CD4-positive, alpha-beta memory T cell (primary cell): ENCODE results near the gene FRMD7. TPM values are rescaled to one million over a fixed set of nuclear protein-coding genes. Genes with fewer than 3 reads are reported as not detected.
"Not testable (repeated sequence)": the region's sequence is repeated elsewhere in the genome, so short reads cannot be mapped to it uniquely, and the experiment has no call there.

Source experiments
- CTCF ChIA-PET: fragments of 350-600 bp; sonication (Branson Sonifier 250); formaldehyde crosslinking; loops from one replicate; lab custom pipeline; 2021; ENCODE audit warnings: inconsistent platforms; ENCODE audit not compliant: partially characterized antibody; lab: Charles Lee
- POLR2A ChIA-PET: fragments of 350-600 bp; sonication (Branson Sonifier 250); formaldehyde crosslinking; loops from one replicate; lab custom pipeline; 2021; ENCODE audit not compliant: partially characterized antibody; lab: Charles Lee
- DNase-seq, 5 donors: peaks; one replicate each; pipeline versions ENCODE4 v3.0.0 to v3.0.0-alpha.2; 2020 to 2022; ENCODE audit warnings: mixed read lengths in 1 of 5
- H3K27ac ChIP-seq: one replicate; pipeline ENCODE4 v1.7.0; 2013; ENCODE audit warnings: low read depth, low read length
- H3K27me3 ChIP-seq: 2 replicates; pipeline ENCODE4 v1.7.0; 2013; ENCODE audit warnings: mild to moderate bottlenecking, low read length, moderate library complexity; ENCODE audit not compliant: insufficient read depth
- H3K36me3 ChIP-seq: 2 replicates; pipeline ENCODE4 v1.7.0; 2013; ENCODE audit warnings: mild to moderate bottlenecking, low read length, moderate library complexity; ENCODE audit not compliant: insufficient read depth
- H3K4me1 ChIP-seq: 2 replicates; pipeline ENCODE4 v1.7.0; 2013; ENCODE audit warnings: mild to moderate bottlenecking, low read length, moderate library complexity; ENCODE audit not compliant: insufficient read depth
- H3K4me3 ChIP-seq, 2 donors: one replicate each; pipeline ENCODE4 v1.7.0; 2013; ENCODE audit warnings: low read length in 2 of 2, mild to moderate bottlenecking in 1 of 2
- H3K9me3 ChIP-seq, 2 donors: one replicate each; pipeline ENCODE4 v1.7.0; 2013; ENCODE audit warnings: low read length in 2 of 2, control low read depth in 1 of 2; ENCODE audit not compliant: control insufficient read depth in 1 of 2
- H3K27ac Mint-ChIP-seq, 7 donors: one replicate each; pipeline ENCODE4 v1.8.0; 2020 to 2021; ENCODE audit warnings: mixed read lengths in 7 of 7, mild to moderate bottlenecking in 6 of 7, inconsistent platforms in 3 of 7, moderate library complexity in 3 of 7
- H3K27me3 Mint-ChIP-seq, 2 donors: one replicate each; pipeline ENCODE4 v1.8.0; 2020 to 2021; ENCODE audit warnings: mixed read lengths in 2 of 2
- H3K36me3 Mint-ChIP-seq, 2 donors: one replicate each; pipeline ENCODE4 v1.8.0; 2020 to 2021; ENCODE audit warnings: mixed read lengths in 2 of 2, inconsistent platforms in 1 of 2, mild to moderate bottlenecking in 1 of 2
- H3K4me1 Mint-ChIP-seq, 4 donors: one replicate each; pipeline ENCODE4 v1.8.0; 2020 to 2021; ENCODE audit warnings: mixed read lengths in 4 of 4, mild to moderate bottlenecking in 1 of 4
- H3K4me3 Mint-ChIP-seq, 8 donors: one replicate each; pipeline ENCODE4 v1.8.0; 2020 to 2021; ENCODE audit warnings: mixed read lengths in 8 of 8, mild to moderate bottlenecking in 7 of 8, moderate library complexity in 6 of 8, inconsistent platforms in 3 of 8
- H3K9me3 Mint-ChIP-seq, 8 donors: one replicate each; pipeline ENCODE4 v1.8.0; 2020 to 2021; ENCODE audit warnings: mixed read lengths in 8 of 8, mild to moderate bottlenecking in 5 of 8, inconsistent platforms in 3 of 8, moderate library complexity in 1 of 8
- intact Hi-C: fragments of 100-400 bp; cut with micrococcal nuclease; formaldehyde crosslinking; loops from one replicate; pipeline ENCODE4 v1.15.1; 2023
- polyA plus RNA-seq, 2 donors: library from polyadenylated mRNA; unstranded; fragments of 300-500 nt; fragmentation: Illumina TruSeq; gene quantifications; one replicate each; pipeline ENCODE4 v1.2.3, GENCODE V29; 2021
- total RNA-seq, 2 experiments: library from RNA; stranded (reverse); gene quantifications; one replicate each; pipeline ENCODE4 v1.2.3, GENCODE V29; 2021

FRMD7 gene
- total and polyA plus RNA-seq, 4 experiments from 2014 or later, result not detected

DNA sequence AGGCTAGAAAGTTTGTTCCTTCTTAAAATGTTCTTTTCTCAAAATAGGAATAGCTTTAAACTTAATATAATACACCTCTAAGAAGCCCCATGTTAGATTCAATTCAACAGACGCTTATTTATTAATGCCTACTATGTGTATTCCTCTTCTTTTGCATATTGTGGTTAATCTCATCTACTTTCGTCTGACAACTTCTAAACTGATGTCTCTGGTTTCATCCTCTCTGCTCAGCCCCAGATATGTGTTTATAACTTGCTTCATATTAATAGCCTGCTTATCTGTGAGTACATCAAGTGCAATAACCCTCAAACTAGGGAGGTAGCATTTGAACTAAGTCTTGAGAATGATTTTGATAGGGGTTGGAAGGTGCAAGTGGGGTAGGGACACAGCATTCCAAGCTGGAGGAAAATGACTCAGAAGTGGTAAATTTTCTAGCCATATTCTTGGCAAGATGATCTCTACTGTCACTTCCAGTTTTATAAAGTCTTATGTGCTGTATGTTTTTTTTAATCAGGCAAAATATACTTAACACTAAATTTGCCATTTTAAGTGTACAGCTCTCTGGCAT lies 67.8 kb downstream of the FRMD7 start:
- Histone ChIP-seq H3K27me3 (no peaks in the 10 kb centered on the region), H3K9me3 (no peaks in the 10 kb centered on the region), H3K36me3 (peaks cover 3% of the 10 kb centered on the region), H3K4me1 (no peaks in the 10 kb centered on the region), H3K4me3 (no peak overlapping the region), H3K27ac (no peak overlapping the region)
- H3K36me3 Mint-ChIP-seq, result peaks cover 0 to 12% of the 10 kb centered on the region in 2 donors
- no peaks in the 10 kb centered on the region for H3K27me3 Mint-ChIP-seq
- H3K27ac Mint-ChIP-seq, result no peak overlapping the region
- ChIA-PET CTCF (interaction anchor here (1.0 kb wide), 1 partner anchor 218 kb away, joined by 3 read pairs; no protein-coding TSS in a partner anchor), POLR2A (no interaction called here)
- H3K4me3 Mint-ChIP-seq, result no peak overlapping the region
- H3K4me1 Mint-ChIP-seq, result peaks cover 2 to 13% (median 6%) of the 10 kb centered on the region in 4 donors
- DNase-seq, result no peak
- intact Hi-C loops, result no loop called here
- H3K9me3 Mint-ChIP-seq, result no peaks in the 10 kb centered on the region

DNA sequence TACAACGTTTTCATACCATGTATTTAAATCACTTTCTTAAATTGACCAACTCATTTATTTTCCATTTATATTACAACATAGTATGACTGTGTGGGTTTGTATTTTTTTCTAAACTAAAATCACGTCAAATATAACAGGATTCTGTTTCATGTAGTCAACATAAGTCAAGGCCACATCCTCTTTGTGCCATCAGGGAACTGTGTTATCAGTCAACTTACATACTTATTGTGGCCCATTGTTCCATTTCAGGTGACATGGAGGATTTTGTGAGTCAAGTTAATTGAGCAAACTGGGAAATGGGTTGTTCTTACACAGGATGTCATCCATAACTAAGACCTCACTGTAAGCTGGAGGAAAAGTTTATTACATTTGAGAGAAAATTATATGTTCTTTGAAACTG lies 68.8 kb downstream of the FRMD7 start:
- Mint-ChIP-seq H3K27ac (no peak overlapping the region), H3K4me1 (peaks cover 2 to 13% (median 6%) of the 10 kb centered on the region in 4 donors), H3K9me3 (no peaks in the 10 kb centered on the region), H3K36me3 (peaks cover 0 to 13% of the 10 kb centered on the region in 2 donors), H3K4me3 (no peak overlapping the region), H3K27me3 (no peaks in the 10 kb centered on the region)
- ChIA-PET POLR2A (no interaction called here), CTCF (interaction anchor here (0.6 kb wide), 1 partner anchor 167 kb away, joined by 3 read pairs; no protein-coding TSS in a partner anchor)
- DNase-seq, result no peak
- no peaks in the 10 kb centered on the region for H3K4me1 ChIP-seq
- intact Hi-C loops, result no loop called here
- H3K36me3 ChIP-seq, result peaks cover 3% of the 10 kb centered on the region
- no peaks in the 10 kb centered on the region for H3K9me3 ChIP-seq
- no peak overlapping the region for H3K27ac ChIP-seq
- H3K4me3 ChIP-seq, result no peak overlapping the region
- H3K27me3 ChIP-seq, result no peaks in the 10 kb centered on the region

DNA sequence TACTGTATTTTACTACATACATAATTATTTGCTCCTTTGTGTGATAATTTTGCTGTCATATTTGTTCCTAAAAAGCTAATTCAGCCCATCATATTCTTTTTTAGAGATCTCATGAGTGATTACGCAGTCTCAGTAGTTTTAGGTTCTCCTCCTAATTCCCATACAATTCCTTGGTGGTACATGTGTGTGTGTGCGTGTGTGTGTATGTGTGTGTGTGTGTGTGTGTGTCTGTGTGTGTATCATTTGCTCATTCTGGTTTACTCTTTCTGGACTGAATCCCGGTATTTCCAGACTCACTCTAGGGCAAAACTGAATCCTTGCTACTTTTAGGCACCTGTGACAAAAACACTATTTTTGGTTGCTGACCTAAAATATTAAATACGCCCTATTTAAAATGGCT lies 69.8 kb downstream of the FRMD7 start:
- POLR2A ChIA-PET, result no interaction called here
- intact Hi-C loops, result no loop called here
- H3K4me1 Mint-ChIP-seq, result peaks cover 2 to 13% (median 9%) of the 10 kb centered on the region in 4 donors
- H3K4me1 ChIP-seq, result no peaks in the 10 kb centered on the region
- CTCF ChIA-PET, result no interaction called here
- no peaks in the 10 kb centered on the region for H3K27me3 Mint-ChIP-seq
- no peaks in the 10 kb centered on the region for H3K9me3 Mint-ChIP-seq
- peak overlapping the region in 1 of 7 donors; percentile 41 for H3K27ac Mint-ChIP-seq
- H3K4me3 Mint-ChIP-seq, result no peak overlapping the region
- no peak overlapping the region for H3K4me3 ChIP-seq
- no peaks in the 10 kb centered on the region for H3K9me3 ChIP-seq
- H3K27ac ChIP-seq, result no peak overlapping the region
- no peak for DNase-seq
- H3K36me3 Mint-ChIP-seq, result peaks cover 0 to 14% of the 10 kb centered on the region in 2 donors
- H3K36me3 ChIP-seq, result peaks cover 3% of the 10 kb centered on the region
- no peaks in the 10 kb centered on the region for H3K27me3 ChIP-seq

DNA sequence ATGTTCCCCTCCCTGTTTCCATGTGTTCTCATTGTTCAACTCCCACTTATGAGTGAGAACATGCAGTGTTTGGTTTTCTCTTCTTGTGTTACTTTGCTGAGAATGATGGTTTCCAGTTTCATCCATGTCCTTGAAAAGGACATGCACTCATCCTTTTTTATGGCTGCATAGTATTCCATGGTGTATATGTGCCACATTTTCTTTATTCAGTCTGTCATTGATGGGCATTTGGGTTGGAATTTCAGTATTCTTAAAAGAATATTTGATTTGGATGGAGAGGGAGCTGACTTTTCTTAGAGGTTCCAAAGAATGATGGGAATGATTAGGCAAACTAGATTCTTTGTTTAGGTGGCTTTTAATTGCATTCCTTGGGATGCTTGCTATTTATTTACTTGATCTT lies 76.0 kb downstream of the FRMD7 start:
- H3K27me3 Mint-ChIP-seq, H3K9me3 Mint-ChIP-seq, H3K27ac ChIP-seq, POLR2A ChIA-PET, H3K36me3 ChIP-seq, H3K36me3 Mint-ChIP-seq, H3K4me3 Mint-ChIP-seq, CTCF ChIA-PET, H3K27me3 ChIP-seq, H3K4me1 ChIP-seq, DNase-seq, H3K4me3 ChIP-seq, H3K9me3 ChIP-seq: not testable (repeated sequence)
- peak overlapping the region in 1 of 7 donors; percentile 70 for H3K27ac Mint-ChIP-seq
- intact Hi-C loops, result loop anchor here (2.0 kb wide), 1 partner anchor 13 kb away; no protein-coding TSS in a partner anchor
- H3K4me1 Mint-ChIP-seq, result peaks cover 8 to 38% (median 11%) of the 10 kb centered on the region in 4 donors

DNA sequence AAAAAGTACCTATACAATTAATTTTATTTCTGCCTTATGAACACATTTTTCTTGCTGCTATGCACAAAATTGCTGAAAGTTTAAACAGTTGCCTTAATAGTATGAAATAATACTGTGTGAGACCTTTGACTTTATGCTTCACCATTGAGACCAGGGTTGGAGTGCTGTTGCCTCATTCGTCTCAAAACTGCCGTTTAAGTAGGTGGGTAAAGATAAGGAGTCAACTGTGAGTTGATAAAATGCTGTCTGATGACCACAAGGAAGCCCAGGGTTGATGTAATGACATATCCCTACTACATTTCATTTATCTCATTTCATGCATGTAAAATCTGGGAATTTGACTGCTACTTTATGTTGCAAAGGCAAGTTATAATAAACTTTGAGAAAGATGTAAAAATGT lies 81.3 kb downstream of the FRMD7 start:
- Histone ChIP-seq H3K36me3 (no peaks in the 10 kb centered on the region), H3K4me3 (no peak overlapping the region), H3K4me1 (peaks cover 22% of the 10 kb centered on the region), H3K9me3 (no peaks in the 10 kb centered on the region), H3K27me3 (no peaks in the 10 kb centered on the region), H3K27ac (no peak overlapping the region)
- no peak overlapping the region for H3K4me3 Mint-ChIP-seq
- no peak for DNase-seq
- peaks cover 15 to 50% (median 24%) of the 10 kb centered on the region in 4 donors for H3K4me1 Mint-ChIP-seq
- H3K9me3 Mint-ChIP-seq, result no peaks in the 10 kb centered on the region
- no peaks in the 10 kb centered on the region for H3K27me3 Mint-ChIP-seq
- H3K27ac Mint-ChIP-seq, result no peak overlapping the region
- ChIA-PET POLR2A (no interaction called here), CTCF (no interaction called here)
- intact Hi-C loops, result no loop called here
- H3K36me3 Mint-ChIP-seq, result peaks cover 2 to 7% of the 10 kb centered on the region in 2 donors

DNA sequence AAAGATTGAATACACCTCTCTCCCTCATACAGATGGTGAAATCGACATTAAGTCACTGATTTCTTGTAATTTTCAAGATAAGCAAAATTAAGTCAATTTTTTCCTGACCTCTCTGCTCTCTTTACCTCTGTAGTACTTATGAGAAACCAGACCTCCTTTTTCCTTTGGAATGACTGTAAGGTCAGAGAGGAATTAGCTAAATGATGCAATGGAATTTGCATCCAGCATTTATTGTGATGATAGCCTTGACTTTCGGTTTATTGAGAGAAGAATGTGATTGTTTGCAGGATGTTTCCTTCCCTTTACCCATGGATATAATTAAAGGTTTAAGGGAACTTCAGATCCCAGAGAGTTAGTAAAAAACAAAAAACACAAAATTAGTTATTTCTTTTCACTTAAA lies 82.4 kb downstream of the FRMD7 start:
- ChIA-PET CTCF (no interaction called here), POLR2A (interaction anchor here (0.7 kb wide), 1 partner anchor 33 kb away, joined by 3 read pairs; no protein-coding TSS in a partner anchor)
- H3K9me3 ChIP-seq, result no peaks in the 10 kb centered on the region
- intact Hi-C loops, result no loop called here
- no peak overlapping the region for H3K27ac Mint-ChIP-seq
- no peak overlapping the region for H3K4me3 ChIP-seq
- peaks cover 29% of the 10 kb centered on the region for H3K4me1 ChIP-seq
- H3K27me3 Mint-ChIP-seq, result no peaks in the 10 kb centered on the region
- DNase-seq, result no peak
- no peak overlapping the region for H3K27ac ChIP-seq
- H3K27me3 ChIP-seq, result no peaks in the 10 kb centered on the region
- H3K9me3 Mint-ChIP-seq, result no peaks in the 10 kb centered on the region
- no peaks in the 10 kb centered on the region for H3K36me3 ChIP-seq
- H3K4me1 Mint-ChIP-seq, result peaks cover 18 to 60% (median 29%) of the 10 kb centered on the region in 4 donors
- no peak overlapping the region for H3K4me3 Mint-ChIP-seq
- peaks cover 2 to 3% of the 10 kb centered on the region in 2 donors for H3K36me3 Mint-ChIP-seq

DNA sequence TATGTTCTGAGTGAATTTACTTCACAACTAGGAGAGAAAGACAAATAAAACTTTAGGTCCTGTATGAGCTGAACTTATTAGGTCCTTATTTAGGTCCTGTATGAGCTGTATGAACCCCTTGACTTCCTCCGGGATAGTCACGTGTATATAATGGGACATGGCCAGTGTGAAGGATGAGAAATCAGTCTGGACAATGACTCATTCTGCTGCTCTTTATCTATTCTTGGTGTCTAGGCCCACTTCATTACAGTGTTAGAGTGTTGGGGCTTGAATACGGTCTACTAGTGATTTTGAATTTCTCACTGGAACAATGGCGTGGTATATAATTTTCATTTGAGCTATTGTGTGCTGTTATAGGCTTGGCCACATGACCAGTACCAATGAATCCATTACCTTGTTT lies 82.9 kb downstream of the FRMD7 start:
- no peaks in the 10 kb centered on the region for H3K27me3 ChIP-seq
- Mint-ChIP-seq H3K4me1 (peaks cover 17 to 62% (median 31%) of the 10 kb centered on the region in 4 donors), H3K27me3 (no peaks in the 10 kb centered on the region), H3K36me3 (peaks cover under 1 to 1% of the 10 kb centered on the region in 2 donors), H3K9me3 (no peaks in the 10 kb centered on the region), H3K4me3 (peak overlapping the region in 1 of 8 donors; percentile 35), H3K27ac (no peak overlapping the region)
- intact Hi-C loops, result no loop called here
- peaks cover 29% of the 10 kb centered on the region for H3K4me1 ChIP-seq
- no peak overlapping the region for H3K4me3 ChIP-seq
- ChIA-PET CTCF (no interaction called here), POLR2A (no interaction called here)
- DNase-seq, result no peak
- no peaks in the 10 kb centered on the region for H3K36me3 ChIP-seq
- no peak overlapping the region for H3K27ac ChIP-seq
- no peaks in the 10 kb centered on the region for H3K9me3 ChIP-seq
